GM19452 (cell line): Measurements from ENCODE around the gene MMP11.
A peak's percentile ranks its signal among the peaks of the same experiment; 100 is the strongest.

ENCODE experiments used
- ATAC-seq: cut with Tn5 transposase; IDR thresholded peaks from one replicate; pipeline ENCODE4 v1.9.1; 2021; ENCODE audit not compliant: unreplicated experiment

The MMP11 gene

DNA sequence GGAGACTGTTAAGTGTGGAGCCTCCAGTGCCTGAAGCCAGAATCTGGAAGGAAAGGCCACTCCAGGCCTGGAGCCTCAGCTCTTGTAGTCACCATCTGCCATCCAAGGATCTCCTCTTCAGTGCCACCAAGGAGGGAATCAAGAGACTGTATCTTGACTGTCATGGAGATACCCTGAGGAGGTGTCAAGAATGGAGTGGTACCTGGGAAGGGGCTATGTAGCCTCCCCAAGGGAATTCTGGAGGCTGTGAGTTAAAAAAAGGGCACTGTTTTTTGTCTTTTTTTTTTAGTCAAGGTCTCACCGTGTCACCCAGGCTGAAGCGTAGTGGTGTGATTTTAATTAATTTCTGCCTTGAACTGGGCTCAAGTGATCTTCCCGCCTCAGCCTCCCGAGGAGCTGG is 13.1 kb upstream of the MMP11 start:
- no peak for ATAC-seq

DNA sequence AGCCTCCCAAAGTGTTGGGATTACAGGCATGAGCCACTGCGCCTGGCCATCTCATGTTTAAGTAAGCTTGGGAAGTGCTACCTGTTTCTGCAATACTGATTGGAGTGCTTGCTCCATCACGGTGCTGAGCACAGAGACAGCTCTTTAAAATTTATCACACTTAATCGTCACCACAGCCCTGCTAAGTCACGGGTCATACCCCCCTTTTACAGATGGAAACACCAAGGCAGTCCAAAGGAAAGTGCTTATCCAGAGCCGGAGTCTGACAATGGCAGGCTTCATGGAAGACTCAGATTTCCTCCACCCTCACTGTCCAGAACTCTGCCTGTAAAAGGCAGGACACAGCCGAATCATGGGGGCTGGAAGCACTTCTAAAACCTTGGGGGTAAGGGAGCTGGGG is 12.6 kb upstream of the MMP11 start:
- ATAC-seq, result no peak

DNA sequence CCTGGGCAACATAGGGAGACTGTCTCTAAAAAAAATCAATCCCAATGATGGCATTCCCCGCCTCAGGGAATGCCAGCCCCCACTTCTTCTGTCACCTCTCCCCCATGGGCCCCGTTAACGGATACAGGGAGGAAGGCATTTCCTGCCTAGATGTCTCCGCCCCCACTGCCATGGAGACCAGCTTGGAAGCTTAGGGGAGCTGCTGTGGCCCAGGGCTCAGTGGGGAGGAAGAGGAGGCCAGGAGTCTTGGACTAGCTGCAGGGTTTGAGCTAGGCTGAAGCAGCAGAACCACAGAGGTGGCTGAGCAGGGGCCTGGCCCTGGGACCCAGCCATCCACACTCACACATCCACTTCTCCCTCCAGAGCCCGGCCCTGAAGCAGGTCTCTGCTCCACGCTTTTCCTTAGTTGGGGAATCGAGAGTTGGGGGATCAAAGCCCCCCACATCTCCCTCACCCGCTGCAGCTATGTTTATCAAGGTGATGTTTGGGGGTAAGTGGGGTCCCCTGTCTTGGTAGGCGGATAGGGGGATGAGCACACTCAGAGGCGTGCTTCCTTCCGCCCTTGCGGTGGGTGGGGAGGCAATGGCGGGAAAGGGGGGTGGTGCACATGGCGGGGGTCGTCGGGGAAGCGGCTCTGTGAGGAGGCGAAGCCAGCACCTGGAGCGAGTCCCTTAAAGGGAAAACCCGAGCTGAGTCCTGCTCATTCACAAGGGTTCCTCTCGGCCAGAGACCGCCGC is 9.6 kb upstream of the MMP11 start, which contains the start of gene C22orf15:
Gene C22orf15, plus strand, starts transcription at position 149 of the 737 bp plus-strand sequence. Its CDS starts 317 bp downstream, at position 466.
- ATAC-seq, result no peak

DNA sequence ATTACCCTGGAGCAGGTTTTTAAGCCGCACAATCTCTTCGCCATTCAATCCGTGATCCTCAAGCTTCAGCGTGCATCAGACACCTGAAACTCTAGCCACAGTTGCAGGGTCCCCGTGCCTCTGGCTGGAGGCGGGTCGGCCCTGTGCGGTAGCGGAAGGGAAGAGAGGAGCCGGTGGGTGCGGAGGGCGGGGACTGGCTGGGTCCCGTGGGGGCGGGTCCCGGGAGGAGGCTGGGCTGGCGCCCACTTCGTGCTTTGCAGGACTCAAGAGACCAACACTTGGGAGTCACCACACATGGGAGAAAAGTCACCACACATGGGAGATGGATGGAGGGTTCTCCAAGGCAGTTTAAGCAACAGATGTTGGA is 9.1 kb upstream of the MMP11 start:
- ATAC-seq, result no peak

DNA sequence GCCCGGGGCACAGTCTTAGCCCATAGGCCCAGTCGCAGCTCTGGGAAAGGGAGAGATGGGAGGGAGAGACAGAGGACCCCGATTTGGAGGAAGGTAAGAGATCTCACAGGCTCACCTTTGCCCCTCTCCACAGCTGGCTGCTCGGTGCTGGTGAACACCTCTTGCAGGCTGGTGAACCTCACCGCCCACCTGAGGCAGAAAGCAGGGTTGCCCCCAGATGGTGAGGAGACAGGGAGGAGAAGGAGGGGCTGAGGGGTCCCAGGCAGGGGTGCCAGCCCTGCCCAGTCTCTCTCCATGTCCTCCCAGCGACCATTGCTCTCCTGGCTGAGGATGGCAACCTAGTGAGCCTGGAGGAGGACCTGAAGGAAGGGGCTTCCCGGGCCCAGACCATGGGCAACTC is 8.7 kb upstream of the MMP11 start:
- no peak for ATAC-seq

DNA sequence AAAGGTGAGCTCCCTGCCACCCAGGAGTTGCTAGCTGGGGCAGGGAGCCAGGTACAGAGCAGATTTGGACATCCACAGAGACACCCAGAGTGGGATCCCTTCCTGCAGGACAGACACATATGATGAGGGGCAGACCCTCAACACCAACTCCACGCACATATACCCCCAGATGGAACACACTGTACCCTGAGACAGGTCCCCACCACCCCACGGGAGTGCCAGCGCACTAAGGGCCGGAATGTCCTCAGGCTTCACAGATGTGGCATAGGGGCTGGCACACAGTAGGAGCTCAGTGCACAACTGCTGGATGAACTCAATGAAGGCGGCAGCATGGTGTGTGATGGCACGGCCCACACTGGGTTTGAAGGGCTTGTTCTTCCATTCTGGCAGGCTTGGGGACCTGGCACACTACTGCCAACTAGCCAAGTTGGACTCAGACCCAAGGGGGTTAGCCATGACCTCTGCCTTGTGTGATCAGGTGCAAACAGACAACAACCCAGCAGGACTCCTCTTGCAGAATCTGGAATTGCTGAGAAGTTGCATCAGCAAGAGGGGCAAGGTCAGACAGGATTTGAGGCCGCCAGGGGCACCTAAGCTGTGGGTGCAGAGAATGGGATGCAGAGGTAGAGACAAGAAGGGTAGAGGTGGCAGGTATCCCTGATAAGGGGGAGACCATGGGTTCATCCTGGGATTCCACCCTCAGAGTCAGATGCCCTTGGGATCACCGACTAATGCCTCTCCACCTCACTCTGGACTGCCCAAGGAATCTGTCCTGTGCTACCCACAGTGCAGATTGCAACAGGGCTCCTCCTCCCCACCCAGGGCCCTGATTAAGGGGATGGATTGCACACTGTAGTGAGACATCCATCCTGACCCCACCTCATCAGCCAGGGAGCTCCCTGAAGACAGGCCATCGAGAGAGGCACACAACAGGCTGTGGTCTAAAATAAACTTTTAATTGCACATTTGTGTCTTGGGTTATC is 7.5 kb upstream of the MMP11 start:
- no peak for ATAC-seq

DNA sequence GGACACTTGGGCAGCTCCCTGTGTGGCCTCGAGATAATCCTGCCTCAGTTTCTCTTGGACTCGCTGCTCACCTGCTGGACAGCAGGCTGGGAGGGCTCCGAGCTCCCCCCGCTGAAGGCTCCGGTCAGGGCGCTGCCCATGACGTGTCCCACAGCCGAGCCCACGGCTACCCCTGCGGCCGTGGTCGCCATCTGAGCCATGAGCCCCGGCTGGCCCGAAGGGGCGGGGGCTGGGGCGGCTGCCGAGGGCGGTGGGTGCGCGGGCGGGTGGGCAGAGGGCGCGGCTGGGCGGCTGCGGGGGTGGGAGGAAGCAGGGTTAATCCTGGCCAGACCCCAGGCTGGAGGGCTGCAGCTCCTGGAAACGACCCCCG is 5.4 kb upstream of the MMP11 start:
- no peak for ATAC-seq

DNA sequence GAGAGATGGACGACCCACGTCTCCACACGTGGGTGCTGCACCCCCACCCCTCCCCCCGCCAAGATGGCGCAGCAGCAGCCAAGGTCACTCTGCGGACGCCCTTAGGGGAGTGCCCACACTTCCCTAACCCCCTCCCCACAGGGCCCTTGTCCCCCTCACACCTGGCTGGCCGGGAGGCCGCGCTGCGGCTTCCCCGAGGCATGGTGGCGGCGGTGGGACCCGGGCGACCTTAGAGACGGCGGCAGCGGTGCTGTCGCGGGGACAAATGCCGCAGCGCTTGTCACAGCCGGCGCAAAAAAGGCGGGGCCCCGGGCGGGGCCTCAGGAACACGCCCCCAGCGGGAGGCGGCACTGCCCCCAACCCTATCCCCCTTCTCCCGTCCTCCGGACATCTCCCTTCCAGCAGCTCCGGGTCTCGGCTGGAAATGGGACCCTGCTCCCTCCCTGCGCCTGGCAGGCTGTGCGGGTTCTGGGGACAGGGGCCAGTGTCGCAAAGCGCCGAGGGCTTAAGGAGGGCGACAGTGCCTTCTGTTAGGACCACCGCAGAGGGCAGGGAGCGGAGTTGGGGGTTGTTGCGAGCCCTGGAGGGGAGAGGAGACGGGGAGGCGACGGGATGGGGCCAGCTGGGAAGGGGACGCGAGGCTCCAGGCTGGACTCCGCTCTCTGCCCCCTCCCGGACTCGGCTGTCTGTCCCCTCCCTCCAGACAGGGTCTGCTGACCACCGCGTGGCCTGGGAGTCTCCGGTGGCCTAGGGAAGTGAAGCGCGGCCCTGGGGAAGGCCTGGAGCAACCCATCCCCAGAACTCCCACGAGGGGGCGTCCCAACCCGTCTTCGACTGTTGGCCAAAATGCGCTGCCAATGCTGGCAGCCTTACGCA is 4.7 kb upstream of the MMP11 start, which contains the start of gene CHCHD10:
Gene CHCHD10, minus strand, starts transcription at position 300 of the 876 bp plus-strand sequence. Its CDS starts 98 bp downstream, at position 202.
- ATAC-seq, result peak; percentile 56

DNA sequence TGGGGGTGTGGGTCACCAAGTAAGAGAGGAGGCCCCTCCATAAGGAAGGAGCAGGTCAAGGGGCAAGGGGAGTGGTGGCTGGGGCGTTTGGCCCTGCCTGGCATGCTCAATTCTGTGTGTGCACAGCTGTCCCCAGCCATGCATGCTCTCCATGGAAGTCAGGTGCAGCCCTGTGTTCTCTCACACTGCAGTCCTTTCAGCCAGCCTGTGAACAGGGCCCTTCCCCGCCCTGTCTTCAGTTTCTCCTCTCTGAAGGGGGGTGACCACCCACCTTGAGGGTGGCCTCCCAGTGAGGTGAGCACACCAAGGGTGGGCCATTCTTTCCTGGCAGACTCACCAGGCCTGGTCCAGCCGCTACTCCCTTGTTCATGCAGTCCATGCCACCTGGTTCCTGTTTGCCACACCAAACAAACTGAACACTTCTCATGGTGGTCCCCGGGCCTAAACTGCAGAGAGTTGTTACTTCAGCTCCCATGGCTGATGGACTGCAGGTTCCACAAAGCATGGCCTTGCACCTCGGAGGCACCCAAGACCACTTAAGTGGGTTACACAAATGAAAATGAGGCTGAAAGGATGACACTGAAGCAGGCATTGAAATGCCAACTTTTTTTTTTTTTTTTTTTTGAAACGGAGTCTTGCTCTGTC is 3.2 kb upstream of the MMP11 start:
- ATAC-seq, result no peak

DNA sequence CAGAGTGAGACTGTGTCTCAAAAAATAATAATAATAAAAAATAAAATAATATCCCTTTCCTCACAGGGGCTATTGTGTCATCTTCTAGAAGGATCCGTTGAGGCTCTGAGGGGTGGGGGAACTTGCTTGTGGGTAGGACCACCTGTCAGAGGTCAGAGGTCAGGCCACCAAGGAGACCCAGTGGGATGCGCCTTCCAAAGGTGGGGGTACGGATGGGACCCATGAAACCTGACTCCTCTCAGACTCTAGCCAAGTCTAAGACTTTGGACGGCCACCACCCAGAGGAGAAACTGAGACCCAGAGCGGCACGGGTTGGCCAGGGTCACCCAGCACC is 367 bp upstream of the MMP11 start:
- ATAC-seq, result no peak

DNA sequence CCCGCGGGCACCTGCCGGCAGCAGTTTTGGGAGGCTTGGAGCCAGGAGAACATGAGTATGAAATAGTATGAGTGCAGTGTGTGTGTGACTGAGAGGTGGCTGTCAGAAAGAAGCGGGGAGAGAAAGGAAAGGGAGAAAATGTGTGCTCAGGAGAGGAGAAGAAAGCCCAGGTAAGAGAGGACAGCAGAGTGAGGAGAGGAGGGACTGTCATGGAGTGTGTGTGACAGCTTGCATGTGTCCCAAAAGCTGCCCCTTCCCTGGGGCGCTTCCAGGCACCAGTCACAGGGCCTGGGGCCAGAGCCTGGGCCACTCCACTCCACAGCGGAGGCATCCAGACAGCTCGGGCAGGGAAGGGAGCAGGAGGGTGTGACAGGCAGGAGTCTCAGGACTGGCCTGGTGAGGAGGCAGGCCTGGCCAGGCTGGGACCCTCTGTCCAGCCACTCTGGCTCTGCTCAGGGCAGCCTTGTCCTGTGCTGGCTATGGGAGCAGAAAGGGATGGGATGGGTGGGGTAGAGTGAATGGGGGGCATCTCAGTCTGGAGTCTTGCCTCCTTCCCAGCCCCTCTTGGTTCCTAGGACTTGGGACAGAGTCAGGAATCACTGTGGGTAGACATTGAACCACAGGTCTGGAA is 949 bp downstream of the MMP11 start:
- ATAC-seq, result no peak

DNA sequence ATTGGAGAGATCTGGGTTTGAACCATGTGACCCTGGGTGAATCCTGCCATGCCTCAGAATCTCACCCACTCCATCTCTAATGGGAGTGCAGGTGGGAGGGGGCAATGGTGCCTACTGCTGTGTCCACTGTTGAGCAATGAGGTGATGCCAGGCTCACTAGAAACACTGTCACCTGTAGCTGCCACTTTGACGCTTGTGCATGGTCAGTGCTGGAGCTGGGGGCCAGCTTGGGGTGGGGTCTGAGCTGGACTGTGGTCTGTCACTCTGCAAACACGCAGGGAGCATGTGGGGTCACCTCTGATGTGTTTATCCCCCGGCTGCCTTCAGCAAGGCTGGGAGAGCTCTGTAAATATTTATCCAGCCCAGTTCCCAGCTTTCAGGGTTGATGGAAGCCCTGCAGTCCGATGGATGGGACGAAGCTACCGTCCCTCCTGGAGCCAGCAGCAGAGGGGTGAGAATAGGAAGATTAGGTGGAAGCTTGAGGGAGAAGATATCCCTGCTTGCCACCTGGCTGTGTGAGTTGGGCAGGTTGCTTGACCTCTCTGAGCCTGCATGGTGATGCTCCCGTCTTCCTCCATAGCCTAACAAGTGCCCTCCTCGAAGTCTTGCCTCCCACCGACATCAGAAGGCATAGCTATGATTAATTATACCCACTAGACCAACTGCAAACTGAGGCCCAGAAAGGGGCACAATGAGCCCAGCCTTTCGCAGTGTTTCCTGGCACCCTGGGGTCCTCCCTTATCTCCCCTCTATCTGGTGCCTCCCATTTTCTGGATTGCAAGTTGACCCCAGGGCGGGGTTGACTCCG is 1.7 kb downstream of the MMP11 start:
- ATAC-seq, result no peak

DNA sequence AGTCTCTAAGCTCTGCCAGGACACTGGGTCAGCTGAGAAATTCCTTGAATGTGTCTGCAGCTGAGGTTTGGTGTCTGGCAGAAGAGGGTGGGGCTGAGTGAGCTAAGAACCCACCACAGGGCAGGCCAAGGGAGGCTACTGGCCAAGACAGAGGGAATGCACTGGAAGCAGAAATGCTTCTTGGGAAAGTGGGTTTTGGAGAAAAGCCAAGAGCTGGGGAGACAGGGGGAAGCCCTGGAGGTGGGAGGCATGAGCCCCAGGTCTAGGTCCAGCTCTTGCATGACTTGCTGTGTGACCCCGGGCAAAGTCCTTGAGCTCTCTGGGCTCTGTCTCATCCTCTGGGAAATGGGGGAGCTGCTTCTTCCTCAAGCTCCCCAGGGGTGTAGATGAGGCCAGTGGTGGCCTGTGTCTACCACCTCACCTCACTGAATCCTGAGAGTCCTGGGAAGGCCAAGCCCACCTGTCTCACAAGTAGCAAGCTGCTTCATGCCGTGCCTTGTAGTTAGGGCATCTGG is 2.3 kb downstream of the MMP11 start:
- no peak for ATAC-seq

DNA sequence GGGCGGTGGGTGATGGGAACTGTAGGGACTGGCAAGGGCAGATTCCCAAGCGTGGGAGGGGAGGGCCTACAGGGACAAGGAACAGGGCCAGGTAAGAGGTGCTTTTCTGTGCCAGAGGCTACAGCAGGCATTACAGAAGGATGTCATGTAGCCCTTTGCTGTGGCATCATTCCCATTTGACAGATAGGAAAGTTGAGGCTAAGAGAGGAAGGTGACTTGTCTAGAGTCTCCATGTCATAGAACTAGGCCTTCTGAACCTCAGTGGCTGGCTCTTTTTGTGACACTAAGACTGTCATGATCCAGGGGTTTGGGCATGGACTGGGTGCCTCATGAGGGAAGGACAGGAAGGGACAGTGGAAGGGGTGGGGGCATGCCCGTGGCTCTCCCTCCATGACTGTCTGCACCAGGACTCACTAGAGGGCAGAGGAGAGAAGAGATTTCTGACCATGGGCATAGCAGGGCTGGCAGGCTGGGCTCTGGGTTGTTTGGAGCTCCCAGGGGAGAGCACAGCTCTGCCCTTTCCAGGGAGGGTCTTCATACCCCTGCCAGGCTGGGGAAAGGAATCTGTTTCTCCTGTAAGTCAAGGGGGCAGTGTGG is 3.2 kb downstream of the MMP11 start:
- no peak for ATAC-seq

DNA sequence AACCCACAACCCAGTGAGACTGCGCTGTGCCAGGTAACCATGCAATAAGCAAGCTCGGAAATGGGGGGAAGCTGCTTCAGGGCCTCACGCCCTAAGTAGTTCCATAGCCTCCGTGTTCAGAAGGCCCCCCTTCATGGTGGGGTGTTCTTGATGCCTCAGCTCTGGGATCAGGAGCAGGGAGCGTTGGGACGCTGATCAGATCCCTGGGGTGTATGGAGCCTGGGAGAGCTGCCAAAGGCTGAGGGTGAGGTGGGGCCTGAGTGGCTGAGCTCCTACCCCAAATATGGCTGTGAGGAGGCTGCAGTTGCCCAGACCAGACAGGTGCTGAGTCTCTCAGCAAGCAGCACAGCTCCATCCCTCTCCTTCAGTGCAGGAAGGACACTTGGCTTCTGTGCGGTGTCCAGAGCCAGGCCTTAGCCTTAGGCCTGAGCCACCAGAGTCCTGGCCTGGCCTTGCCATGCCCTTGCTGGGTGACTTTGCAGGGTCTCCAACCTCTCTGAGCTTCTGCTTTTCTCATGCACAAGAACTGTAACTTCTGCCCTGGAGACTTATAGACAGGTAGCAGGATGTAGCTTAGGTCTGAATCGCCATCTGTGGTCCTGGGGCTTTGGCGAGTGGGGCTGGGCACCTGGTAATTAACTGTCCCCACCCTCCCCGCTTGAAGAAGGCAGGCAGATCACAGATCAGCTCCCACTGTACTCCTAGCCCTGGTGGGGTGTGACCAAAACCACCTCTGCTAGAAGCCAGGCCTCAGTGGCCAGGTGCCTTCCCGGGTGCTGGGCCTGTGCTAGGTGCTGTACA is 5.3 kb downstream of the MMP11 start:
- no peak for ATAC-seq

DNA sequence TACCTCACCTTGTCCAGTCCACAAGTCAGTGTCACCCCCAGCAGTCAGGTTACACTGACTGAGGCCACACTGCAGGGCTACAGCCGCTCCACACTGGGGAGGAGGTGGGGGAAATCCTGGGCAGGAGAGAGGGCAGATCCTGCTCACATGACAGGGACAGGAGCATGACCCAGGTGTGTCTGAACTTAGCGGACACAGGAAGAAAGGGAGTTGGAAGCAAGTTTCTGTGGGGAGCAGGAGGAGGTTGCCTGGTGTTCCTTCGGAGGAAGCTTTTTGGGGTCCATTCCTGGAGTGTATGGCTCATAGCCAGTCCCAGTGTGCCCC is 5.9 kb downstream of the MMP11 start:
- no peak for ATAC-seq

DNA sequence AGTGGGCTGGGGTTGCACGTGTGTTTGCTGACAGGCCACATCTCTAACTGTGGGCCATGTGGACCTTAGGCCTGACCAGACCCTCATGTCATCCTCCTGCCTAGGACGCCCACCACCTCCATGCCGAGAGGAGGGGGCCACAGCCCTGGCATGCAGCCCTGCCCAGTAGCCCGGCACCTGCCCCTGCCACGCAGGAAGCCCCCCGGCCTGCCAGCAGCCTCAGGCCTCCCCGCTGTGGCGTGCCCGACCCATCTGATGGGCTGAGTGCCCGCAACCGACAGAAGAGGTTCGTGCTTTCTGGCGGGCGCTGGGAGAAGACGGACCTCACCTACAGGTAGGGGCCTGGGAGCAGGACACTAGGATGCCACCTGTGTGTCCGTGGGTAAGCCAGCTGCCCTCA is 6.4 kb downstream of the MMP11 start:
- no peak for ATAC-seq

DNA sequence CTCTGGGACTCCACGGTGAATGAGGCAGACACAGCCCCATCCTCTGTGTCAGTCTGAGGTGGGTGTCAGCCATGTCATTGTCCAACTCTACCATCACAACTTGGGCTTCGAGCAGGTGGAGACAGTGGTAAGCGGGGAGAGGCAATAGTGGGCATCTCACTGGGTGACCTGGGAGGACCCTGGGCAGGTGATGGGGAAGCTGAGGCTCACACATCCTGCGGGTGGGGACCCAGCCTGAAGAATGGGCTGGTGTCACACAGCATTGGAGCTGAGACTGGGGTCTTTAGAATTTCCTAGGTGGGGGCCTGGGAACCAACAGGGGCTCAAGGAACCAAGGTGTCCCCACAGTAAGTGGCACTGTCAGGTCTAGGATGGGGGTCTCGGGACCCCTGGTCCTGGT is 7.1 kb downstream of the MMP11 start:
- ATAC-seq, result no peak
